Measurements from ENCODE around the gene PTPRR.

DNA sequence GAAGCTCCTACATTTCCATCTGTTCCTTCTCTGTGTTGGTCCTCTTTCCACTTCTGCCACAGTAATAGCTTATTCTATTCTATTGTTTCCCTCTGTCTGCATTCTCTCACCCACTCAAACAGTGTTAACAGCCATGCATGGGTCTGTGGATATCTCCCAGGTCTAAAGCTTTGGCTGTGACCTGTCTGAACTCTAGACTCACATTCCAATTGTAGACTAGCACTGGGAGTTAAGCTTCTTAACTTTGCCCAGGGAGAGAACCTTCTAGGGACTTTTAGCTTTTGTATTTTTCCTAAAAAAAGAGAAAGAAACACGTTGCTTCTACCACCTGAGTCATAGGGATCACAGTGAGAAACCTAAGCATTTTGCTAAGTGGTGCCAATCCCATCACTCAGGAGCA is 36.7 kb downstream of the PTPRR start:
- TF ChIP-seq POLR2AphosphoS5 (IDR thresholded peaks at IDR 0.05; ENCODE audit: insufficient read depth in 1 of 2, low read depth in 1 of 2) (no peak), POLR2A (IDR thresholded peaks at IDR 0.05) (no peak)
